ENCODE data around the gene ERMARD.

The ERMARD gene

DNA sequence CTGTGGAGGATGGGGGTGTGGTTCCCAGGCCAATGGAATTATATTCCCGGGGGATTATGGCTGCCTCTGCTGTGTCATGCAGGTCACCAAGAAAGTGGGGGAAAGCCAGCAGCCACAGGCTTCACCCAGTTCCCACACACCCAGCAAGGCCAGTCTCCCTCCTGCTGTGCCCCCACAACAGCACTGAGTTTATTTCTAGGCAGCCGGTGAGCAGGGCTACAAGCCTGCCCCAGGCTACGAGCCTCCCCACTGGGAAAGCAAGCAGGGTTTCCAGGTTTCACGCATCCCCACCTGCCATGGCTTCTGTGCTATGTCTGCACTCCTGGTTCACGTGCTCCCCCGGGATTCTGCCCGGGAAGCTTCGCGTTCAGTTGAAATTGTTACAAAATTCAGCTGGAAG, 72.6 kb downstream of the ERMARD start:
- TF ChIP-seq, protein P1, sequence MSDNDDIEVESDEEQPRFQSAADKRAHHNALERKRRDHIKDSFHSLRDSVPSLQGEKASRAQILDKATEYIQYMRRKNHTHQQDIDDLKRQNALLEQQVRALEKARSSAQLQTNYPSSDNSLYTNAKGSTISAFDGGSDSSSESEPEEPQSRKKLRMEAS (IDR thresholded peaks at IDR 0.05; ENCODE audit: low read depth, low read length), result no peak
- TF ChIP-seq MYC (IDR thresholded peaks at IDR 0.05; ENCODE audit: low read depth, low read length) (no peak), POLR2A (IDR thresholded peaks at IDR 0.05; ENCODE audit: extremely low read depth, insufficient read length) (no peak)
- TF ChIP-seq, protein P2, sequence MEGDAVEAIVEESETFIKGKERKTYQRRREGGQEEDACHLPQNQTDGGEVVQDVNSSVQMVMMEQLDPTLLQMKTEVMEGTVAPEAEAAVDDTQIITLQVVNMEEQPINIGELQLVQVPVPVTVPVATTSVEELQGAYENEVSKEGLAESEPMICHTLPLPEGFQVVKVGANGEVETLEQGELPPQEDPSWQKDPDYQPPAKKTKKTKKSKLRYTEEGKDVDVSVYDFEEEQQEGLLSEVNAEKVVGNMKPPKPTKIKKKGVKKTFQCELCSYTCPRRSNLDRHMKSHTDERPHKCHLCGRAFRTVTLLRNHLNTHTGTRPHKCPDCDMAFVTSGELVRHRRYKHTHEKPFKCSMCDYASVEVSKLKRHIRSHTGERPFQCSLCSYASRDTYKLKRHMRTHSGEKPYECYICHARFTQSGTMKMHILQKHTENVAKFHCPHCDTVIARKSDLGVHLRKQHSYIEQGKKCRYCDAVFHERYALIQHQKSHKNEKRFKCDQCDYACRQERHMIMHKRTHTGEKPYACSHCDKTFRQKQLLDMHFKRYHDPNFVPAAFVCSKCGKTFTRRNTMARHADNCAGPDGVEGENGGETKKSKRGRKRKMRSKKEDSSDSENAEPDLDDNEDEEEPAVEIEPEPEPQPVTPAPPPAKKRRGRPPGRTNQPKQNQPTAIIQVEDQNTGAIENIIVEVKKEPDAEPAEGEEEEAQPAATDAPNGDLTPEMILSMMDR (IDR thresholded peaks at IDR 0.05; ENCODE audit: low read depth, low read length), result no peak
- DNase-seq (ENCODE audit: low read depth), result no peak
- no peak overlapping the region for H3K4me3 ChIP-seq (ENCODE audit: low read depth, low read length)

DNA sequence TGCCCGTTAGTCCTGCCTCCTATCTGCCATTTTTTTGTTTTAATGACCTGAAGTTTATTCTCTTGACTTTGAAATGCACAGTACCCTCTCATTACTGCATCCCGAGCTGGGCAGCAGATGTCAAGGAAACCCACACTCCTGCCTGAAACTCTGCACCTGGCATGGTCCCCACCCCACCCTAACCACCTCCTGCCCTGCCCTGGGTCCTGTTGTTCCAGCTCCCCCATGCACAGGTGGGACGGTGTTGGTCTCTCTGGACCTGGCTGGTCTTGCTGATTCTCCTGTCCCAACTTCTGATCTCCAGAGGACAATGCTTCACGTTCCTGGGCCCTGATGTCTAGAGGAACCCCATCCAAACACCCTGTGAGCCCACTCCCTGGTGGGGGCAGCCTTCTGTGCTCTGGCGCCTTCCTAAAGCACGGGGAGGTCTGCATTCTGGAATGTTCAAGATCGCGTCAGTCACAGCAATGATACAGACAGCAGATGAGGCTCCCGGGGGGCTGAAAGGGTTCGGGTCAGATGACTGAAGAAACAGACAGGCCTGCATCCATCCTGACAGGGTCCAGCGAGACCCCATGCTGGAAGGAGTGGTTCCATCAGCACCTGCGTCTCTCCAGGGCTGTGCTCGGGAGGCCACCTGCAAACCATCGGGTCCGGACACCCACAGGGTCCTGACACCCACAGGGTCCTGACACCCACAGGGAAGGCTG, 73.6 kb downstream of the ERMARD start:
- TF ChIP-seq POLR2A (IDR thresholded peaks at IDR 0.05; ENCODE audit: extremely low read depth, insufficient read length) (no peak), MYC (IDR thresholded peaks at IDR 0.05; ENCODE audit: low read depth, low read length) (no peak)
- TF ChIP-seq, protein P2 (IDR thresholded peaks at IDR 0.05; ENCODE audit: low read depth, low read length), result no peak
- TF ChIP-seq, protein P1 (IDR thresholded peaks at IDR 0.05; ENCODE audit: low read depth, low read length), result no peak
- DNase-seq (ENCODE audit: low read depth), result no peak
- no peak overlapping the region for H3K4me3 ChIP-seq (ENCODE audit: low read depth, low read length)

DNA sequence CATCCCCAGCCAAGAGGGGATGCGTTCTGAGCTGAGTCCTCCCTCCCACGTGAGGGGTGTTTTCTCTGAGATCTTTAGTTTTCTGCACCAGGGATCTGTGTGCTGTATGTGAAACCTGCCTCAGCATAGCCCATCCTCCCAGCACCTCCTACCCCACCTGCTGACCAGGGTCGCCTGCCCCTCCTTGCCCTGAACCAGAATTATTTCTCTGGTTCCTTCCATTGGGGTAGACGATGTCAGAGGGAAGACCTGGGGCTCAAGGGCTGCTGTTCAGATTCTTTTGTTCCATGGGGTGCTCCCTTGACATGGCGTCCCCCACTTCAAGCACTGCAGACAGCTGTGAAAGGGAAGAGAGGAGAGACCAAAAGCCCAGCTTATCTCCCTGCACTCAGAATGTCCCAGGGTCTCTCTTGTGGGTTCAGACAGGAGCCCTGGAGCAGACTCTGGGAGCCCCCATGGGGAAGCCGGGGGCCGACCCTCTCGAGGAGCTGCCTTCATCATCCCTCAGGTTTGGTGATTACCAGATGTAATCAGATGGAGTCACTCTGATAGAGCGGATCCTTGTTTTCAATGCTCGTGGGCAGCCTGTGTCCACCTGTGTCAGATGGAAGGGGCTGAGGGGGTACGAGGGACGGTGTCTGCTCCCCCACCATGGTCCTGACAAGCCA, 74.3 kb downstream of the ERMARD start:
- no peak overlapping the region for H3K4me3 ChIP-seq (ENCODE audit: low read depth, low read length)
- no peak for TF ChIP-seq POLR2A (IDR thresholded peaks at IDR 0.05; ENCODE audit: extremely low read depth, insufficient read length)
- TF ChIP-seq, protein P1 (IDR thresholded peaks at IDR 0.05; ENCODE audit: low read depth, low read length), result no peak
- TF ChIP-seq, protein P2 (IDR thresholded peaks at IDR 0.05; ENCODE audit: low read depth, low read length), result no peak
- no peak for TF ChIP-seq MYC (IDR thresholded peaks at IDR 0.05; ENCODE audit: low read depth, low read length)
- no peak for DNase-seq (ENCODE audit: low read depth)

DNA sequence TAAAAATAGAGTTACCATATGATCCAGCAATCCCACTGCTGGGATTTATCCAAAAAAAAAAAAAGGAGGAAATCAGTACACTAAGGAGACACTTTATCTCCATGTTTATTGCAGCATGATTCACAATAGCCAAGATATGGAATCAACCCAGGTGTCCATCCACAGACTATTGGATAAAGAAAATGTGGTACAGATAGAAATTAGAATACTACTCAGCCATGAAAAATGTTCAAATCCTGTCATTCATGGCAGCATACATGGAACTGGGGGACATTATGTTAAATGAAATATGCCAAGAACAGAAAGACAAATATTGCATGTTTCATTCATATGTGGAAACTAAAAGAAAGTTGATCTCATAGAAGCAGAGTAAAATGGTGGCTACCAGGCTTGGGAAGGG, 75.3 kb downstream of the ERMARD start:
- TF ChIP-seq, protein P1 (IDR thresholded peaks at IDR 0.05; ENCODE audit: low read depth, low read length), result no peak
- TF ChIP-seq, protein P2 (IDR thresholded peaks at IDR 0.05; ENCODE audit: low read depth, low read length), result no peak
- no peak for TF ChIP-seq POLR2A (IDR thresholded peaks at IDR 0.05; ENCODE audit: extremely low read depth, insufficient read length)
- TF ChIP-seq MYC (IDR thresholded peaks at IDR 0.05; ENCODE audit: low read depth, low read length), result no peak
- DNase-seq (ENCODE audit: low read depth), result no peak
- no peak overlapping the region for H3K4me3 ChIP-seq (ENCODE audit: low read depth, low read length)

DNA sequence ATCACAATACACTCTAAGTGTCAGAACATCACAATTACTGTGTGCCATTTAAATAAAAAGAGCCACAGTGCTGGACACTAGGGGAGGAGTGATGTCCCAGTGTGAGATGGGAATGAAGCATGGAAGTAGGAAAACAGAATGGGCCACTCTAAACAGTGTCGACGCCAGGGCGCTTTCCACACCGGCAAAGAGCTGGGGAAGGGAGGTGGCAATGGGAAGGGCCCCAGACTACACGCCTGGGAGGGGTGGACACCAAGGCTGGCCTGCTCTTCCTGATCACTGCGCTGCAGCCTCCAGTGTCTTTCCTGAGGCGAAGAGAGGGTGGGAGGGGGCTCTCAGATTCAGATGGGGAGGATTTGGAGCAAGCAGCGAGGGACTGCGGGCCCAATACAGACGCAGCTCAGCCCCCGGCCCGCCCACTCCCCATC, 75.9 kb downstream of the ERMARD start:
- no peak for DNase-seq (ENCODE audit: low read depth)
- no peak for TF ChIP-seq MYC (IDR thresholded peaks at IDR 0.05; ENCODE audit: low read depth, low read length)
- TF ChIP-seq POLR2A (IDR thresholded peaks at IDR 0.05; ENCODE audit: extremely low read depth, insufficient read length), result no peak
- H3K4me3 ChIP-seq (ENCODE audit: low read depth, low read length), result no peak overlapping the region

DNA sequence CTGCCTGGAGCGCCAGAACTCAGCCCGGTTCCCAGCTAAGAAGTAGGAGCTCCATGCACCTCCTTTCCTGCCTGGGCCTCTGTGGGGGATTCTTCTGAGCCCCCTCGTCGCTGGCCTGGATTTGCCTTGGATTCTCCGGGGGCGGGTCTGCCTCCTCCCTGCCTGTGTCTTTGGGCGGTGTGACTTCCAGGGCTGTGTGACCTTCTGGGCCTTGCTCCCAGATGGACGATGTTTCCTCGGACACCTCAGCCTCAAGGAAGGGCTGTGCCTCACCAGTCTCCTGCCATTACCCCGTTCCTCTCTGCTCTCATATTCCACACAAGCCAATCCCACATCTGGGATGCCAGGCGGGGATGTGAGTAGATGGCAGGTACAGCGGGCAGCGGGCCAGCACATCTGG, 76.8 kb downstream of the ERMARD start:
- H3K4me3 ChIP-seq (ENCODE audit: low read depth, low read length), result no peak overlapping the region
- TF ChIP-seq, protein P2 (IDR thresholded peaks at IDR 0.05; ENCODE audit: low read depth, low read length), result no peak
- no peak for DNase-seq (ENCODE audit: low read depth)

Measured in NB4 (cell line).